ENCODE results near the gene NPIPB13.
"Not testable (repeated sequence)": the region's sequence is repeated elsewhere in the genome, so short reads cannot be mapped to it uniquely, and the experiment has no call there.

DNA sequence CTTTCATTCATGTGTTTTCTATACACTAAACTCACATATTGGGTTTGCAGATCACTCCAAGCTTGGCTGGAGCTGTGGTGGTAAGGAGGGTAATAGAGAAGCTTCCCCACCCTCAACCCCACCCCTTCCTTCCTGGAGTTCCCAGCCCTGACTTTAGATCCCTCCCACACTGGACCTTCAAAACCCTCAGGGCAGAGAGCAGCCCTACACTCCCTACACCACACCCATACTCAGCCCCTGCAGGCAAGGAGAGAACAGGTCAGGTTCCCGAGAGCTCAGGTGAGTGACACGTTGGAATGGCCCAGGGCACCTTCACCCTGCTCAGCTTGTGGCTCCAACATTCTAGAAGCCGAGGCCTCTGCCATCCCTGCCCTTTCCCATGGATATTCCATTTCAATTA lies 49.2 kb downstream of the NPIPB13 start, which contains the start of gene SULT1A3:
- not testable (repeated sequence) for TF ChIP-seq POLR2A (IDR thresholded peaks at IDR 0.05; ENCODE audit: low read length); GATA1 (IDR thresholded peaks at IDR 0.05; ENCODE audit: low read depth, low read length)
